Vagina (tissue), 2 donors: ENCODE results near the gene FLRT1.

ENCODE experiments used
- CTCF ChIP-seq, 3 experiments: fragments of 450-650 bp in 2 of 3; fragments of 200-600 bp in 1 of 3; sonication (generic) in 1 of 3; IDR thresholded peaks; one replicate each; pipeline ENCODE4 v1.5.1; 2017 to 2019; ENCODE audit warnings: antibody characterized with exemption in 3 of 3, mild to moderate bottlenecking in 2 of 3, moderate library complexity in 2 of 3
- POLR2AphosphoS5 ChIP-seq, 2 donors: sonication (generic); formaldehyde crosslinking; IDR thresholded peaks; one replicate each; pipeline ENCODE4 v1.9.0; 2017; ENCODE audit warnings: antibody characterized with exemption in 2 of 2, mild to moderate bottlenecking in 2 of 2, low read depth in 1 of 2; ENCODE audit not compliant: insufficient read depth in 1 of 2

DNA sequence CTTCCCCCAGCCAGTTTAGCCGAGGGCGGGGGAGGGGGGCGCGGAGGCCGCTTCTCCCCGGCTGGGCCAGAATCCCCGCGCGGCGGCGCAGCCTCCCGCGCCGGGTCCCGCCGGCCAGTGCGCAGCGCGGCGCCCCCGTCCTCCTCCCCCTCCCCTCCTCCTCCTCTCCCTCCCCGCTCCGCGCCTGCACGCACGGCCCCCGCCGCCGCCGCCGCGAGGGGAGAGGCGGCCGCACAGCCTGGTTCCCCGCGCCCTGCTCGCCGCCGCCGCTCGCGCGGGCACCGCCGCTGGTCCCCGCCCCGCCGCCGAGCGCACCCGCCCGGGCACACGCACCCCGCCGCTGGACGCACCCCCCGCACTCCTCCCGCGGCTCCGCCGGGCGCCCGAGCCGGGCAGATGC, at the start of gene FLRT1:
- TF ChIP-seq CTCF (IDR thresholded peaks at IDR 0.05) (no peak), POLR2AphosphoS5 (IDR thresholded peaks at IDR 0.05; ENCODE audit: insufficient read depth in 1 of 2, low read depth in 1 of 2) (no peak)
